Neural progenitor cell (in vitro differentiated cells): ENCODE results near the gene PDCD4. TPM values are rescaled to one million over a fixed set of nuclear protein-coding genes. Genes with fewer than 3 reads are reported as not detected.
A peak's percentile ranks its signal among the peaks of the same experiment; 100 is the strongest.

ENCODE experiments used
- DNase-seq: peaks from one replicate; pipeline ENCODE4 v3.0.0-alpha.2; 2016; ENCODE audit warnings: low spot score
- H2AFZ ChIP-seq: fragments of 200-600 bp; sonication (generic); replicated peaks from 2 replicates; pipeline ENCODE4 v1.6.1; 2016; ENCODE audit warnings: antibody characterized with exemption
- H3F3A ChIP-seq: fragments of 200-600 bp; sonication (generic); 2 replicates; pipeline ENCODE4 v1.6.1; 2016; ENCODE audit warnings: antibody characterized with exemption, low read depth
- H3K27ac ChIP-seq: fragments of 200-600 bp; sonication (generic); 2 replicates; pipeline ENCODE4 v1.5.1; 2016; ENCODE audit warnings: mild to moderate bottlenecking
- H3K27me3 ChIP-seq: fragments of 200-600 bp; sonication (generic); 2 replicates; pipeline ENCODE4 v1.6.1; 2016; ENCODE audit warnings: mild to moderate bottlenecking, moderate library complexity
- H3K36me3 ChIP-seq: fragments of 200-600 bp; sonication (generic); 2 replicates; pipeline ENCODE4 v1.5.1; 2016
- H3K4me1 ChIP-seq: fragments of 200-600 bp; sonication (generic); 2 replicates; pipeline ENCODE4 v1.6.1; 2016; ENCODE audit warnings: mixed run types
- H3K4me2 ChIP-seq: fragments of 200-600 bp; sonication (generic); 2 replicates; pipeline ENCODE4 v1.6.1; 2016
- H3K4me3 ChIP-seq: fragments of 200-600 bp; sonication (generic); 2 replicates; pipeline ENCODE4 v1.5.1; 2016
- H3K79me2 ChIP-seq: fragments of 200-600 bp; sonication (generic); 2 replicates; pipeline ENCODE4 v1.6.1; 2016; ENCODE audit warnings: low read depth
- H3K9ac ChIP-seq: fragments of 200-600 bp; sonication (generic); 2 replicates; pipeline ENCODE4 v1.6.1; 2016
- H3K9me3 ChIP-seq: fragments of 200-600 bp; sonication (generic); 2 replicates; pipeline ENCODE4 v1.5.1; 2016; ENCODE audit warnings: low read depth
- H4K20me1 ChIP-seq: fragments of 200-600 bp; sonication (generic); 2 replicates; pipeline ENCODE4 v1.6.1; 2016; ENCODE audit warnings: low read depth
- H3K27ac Mint-ChIP-seq: 3 replicates; pipeline ENCODE4 v1.8.0; 2021; ENCODE audit warnings: mixed read lengths
- H3K27me3 Mint-ChIP-seq: 2 replicates; pipeline ENCODE4 v1.8.0; 2022; ENCODE audit warnings: low read depth, mild to moderate bottlenecking, inconsistent platforms, moderate library complexity, mixed read lengths; ENCODE audit not compliant: insufficient read depth
- H3K36me3 Mint-ChIP-seq: 3 replicates; pipeline ENCODE4 v1.8.0; 2021; ENCODE audit warnings: mixed read lengths
- H3K4me1 Mint-ChIP-seq: 3 replicates; pipeline ENCODE4 v1.8.0; 2021; ENCODE audit warnings: mixed read lengths
- H3K4me3 Mint-ChIP-seq: 3 replicates; pipeline ENCODE4 v1.8.0; 2021; ENCODE audit warnings: mild to moderate bottlenecking, moderate library complexity, mixed read lengths
- H3K9me3 Mint-ChIP-seq: 3 replicates; pipeline ENCODE4 v1.8.0; 2020; ENCODE audit warnings: mixed read lengths
- EZH2 ChIP-seq: fragments of 200-600 bp; sonication (generic); IDR thresholded peaks from 2 replicates; pipeline ENCODE4 v1.6.1; 2017; ENCODE audit warnings: antibody characterized with exemption, mild to moderate bottlenecking, moderate library complexity
- EZH2phosphoT487 ChIP-seq: fragments of 200-600 bp; sonication (generic); IDR thresholded peaks from 2 replicates; pipeline ENCODE4 v1.6.1; 2017; ENCODE audit warnings: antibody characterized with exemption
- total RNA-seq: library from RNA; depleted of rRNA; stranded (reverse); fragments of >200 nt; gene quantifications from 2 replicates; pipeline ENCODE4 v1.2.3, GENCODE V29; 2015; ENCODE audit warnings: low replicate concordance
- TF ChIP-seq, protein P1 (sequence below): fragments of 200-600 bp; sonication (generic); IDR thresholded peaks from 2 replicates; pipeline ENCODE4 v1.5.1; 2017; ENCODE audit warnings: antibody characterized with exemption, mild to moderate bottlenecking

The PDCD4 gene
- total RNA-seq, 1 donor from 2014 or later, result 106 TPM

- no peaks in the 10 kb centered on the region for H3K9me3 ChIP-seq
- no peak overlapping the region for H3K4me2 ChIP-seq
- Mint-ChIP-seq H3K27ac (no peak overlapping the region), H3K4me1 (peaks cover 48% of the 10 kb centered on the region), H3K36me3 (no peaks in the 10 kb centered on the region), H3K9me3 (no peaks in the 10 kb centered on the region), H3K4me3 (no peak overlapping the region), H3K27me3 (peaks cover 2% of the 10 kb centered on the region)
- H3K36me3 ChIP-seq, result no peaks in the 10 kb centered on the region
- H3F3A ChIP-seq, result no peaks in the 10 kb centered on the region
- H3K27ac ChIP-seq, result no peak overlapping the region
- no peak for DNase-seq
- TF ChIP-seq EZH2 (no peak), EZH2phosphoT487 (no peak)
- TF ChIP-seq, protein P1, sequence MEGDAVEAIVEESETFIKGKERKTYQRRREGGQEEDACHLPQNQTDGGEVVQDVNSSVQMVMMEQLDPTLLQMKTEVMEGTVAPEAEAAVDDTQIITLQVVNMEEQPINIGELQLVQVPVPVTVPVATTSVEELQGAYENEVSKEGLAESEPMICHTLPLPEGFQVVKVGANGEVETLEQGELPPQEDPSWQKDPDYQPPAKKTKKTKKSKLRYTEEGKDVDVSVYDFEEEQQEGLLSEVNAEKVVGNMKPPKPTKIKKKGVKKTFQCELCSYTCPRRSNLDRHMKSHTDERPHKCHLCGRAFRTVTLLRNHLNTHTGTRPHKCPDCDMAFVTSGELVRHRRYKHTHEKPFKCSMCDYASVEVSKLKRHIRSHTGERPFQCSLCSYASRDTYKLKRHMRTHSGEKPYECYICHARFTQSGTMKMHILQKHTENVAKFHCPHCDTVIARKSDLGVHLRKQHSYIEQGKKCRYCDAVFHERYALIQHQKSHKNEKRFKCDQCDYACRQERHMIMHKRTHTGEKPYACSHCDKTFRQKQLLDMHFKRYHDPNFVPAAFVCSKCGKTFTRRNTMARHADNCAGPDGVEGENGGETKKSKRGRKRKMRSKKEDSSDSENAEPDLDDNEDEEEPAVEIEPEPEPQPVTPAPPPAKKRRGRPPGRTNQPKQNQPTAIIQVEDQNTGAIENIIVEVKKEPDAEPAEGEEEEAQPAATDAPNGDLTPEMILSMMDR, result no peak
- no peaks in the 10 kb centered on the region for H3K79me2 ChIP-seq
- H3K9ac ChIP-seq, result no peak overlapping the region
- H3K27me3 ChIP-seq, result no peaks in the 10 kb centered on the region
- no peak overlapping the region for H3K4me3 ChIP-seq
- no peaks in the 10 kb centered on the region for H4K20me1 ChIP-seq
- peak overlapping the region; percentile 18 for H2AFZ ChIP-seq
- H3K4me1 ChIP-seq, result peaks cover 28% of the 10 kb centered on the region
Measured at GRCh38 chr10:110861930-110862649, 9.6 kb upstream of the PDCD4 start.

DNA sequence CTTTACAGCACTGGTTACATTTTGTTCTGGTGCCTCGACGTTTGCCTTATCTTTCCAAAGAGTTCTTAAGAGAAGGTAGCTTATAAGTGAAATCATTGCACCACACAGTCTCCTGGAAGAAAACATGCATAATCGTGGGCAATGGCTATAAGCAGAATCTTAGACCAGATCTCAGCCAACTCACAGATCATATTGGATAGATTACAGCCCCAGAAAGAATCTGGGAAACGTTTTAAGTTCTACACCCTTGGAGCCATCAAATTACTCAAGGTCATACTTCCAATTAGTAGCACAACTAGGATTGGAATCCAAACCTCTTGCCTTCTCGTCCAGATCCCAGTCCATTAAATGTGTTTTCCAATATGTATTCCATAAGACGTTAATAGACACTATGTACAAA lies 8.8 kb upstream of the PDCD4 start:
- Histone ChIP-seq H2AFZ (no peak overlapping the region), H3K4me1 (peaks cover 36% of the 10 kb centered on the region), H3K79me2 (no peaks in the 10 kb centered on the region), H4K20me1 (no peaks in the 10 kb centered on the region), H3K36me3 (no peaks in the 10 kb centered on the region), H3K9ac (no peak overlapping the region), H3K27me3 (no peaks in the 10 kb centered on the region), H3K27ac (no peak overlapping the region), H3K4me3 (no peak overlapping the region), H3K9me3 (no peaks in the 10 kb centered on the region), H3K4me2 (no peak overlapping the region), H3F3A (peaks cover 6% of the 10 kb centered on the region)
- DNase-seq, result no peak
- H3K9me3 Mint-ChIP-seq, result no peaks in the 10 kb centered on the region
- H3K27me3 Mint-ChIP-seq, result peaks cover 2% of the 10 kb centered on the region
- no peak overlapping the region for H3K4me3 Mint-ChIP-seq
- H3K36me3 Mint-ChIP-seq, result no peaks in the 10 kb centered on the region
- peaks cover 50% of the 10 kb centered on the region for H3K4me1 Mint-ChIP-seq
- TF ChIP-seq EZH2phosphoT487 (no peak), EZH2 (no peak)
- TF ChIP-seq, protein P1, result no peak
- H3K27ac Mint-ChIP-seq, result no peak overlapping the region

GRCh38 chr10:110863361-110863760 lies 8.4 kb upstream of the PDCD4 start:
- Histone ChIP-seq H4K20me1 (no peaks in the 10 kb centered on the region), H3K9me3 (no peaks in the 10 kb centered on the region), H3K4me3 (no peak overlapping the region), H2AFZ (no peak overlapping the region), H3K4me2 (no peak overlapping the region), H3F3A (peaks cover 6% of the 10 kb centered on the region), H3K27me3 (no peaks in the 10 kb centered on the region), H3K9ac (no peak overlapping the region), H3K36me3 (no peaks in the 10 kb centered on the region), H3K4me1 (peaks cover 36% of the 10 kb centered on the region), H3K27ac (no peak overlapping the region), H3K79me2 (no peaks in the 10 kb centered on the region)
- DNase-seq, result no peak
- Mint-ChIP-seq H3K4me3 (no peak overlapping the region), H3K4me1 (peaks cover 46% of the 10 kb centered on the region), H3K27ac (no peak overlapping the region), H3K27me3 (peaks cover 2% of the 10 kb centered on the region), H3K36me3 (no peaks in the 10 kb centered on the region), H3K9me3 (no peaks in the 10 kb centered on the region)
- TF ChIP-seq, protein P1, result no peak
- TF ChIP-seq EZH2 (no peak), EZH2phosphoT487 (no peak)
